ENCODE data around the gene FAR2. TPM values are rescaled to one million over a fixed set of nuclear protein-coding genes. Genes with fewer than 3 reads are reported as not detected.

FAR2 gene
- total RNA-seq, 1 donor from 2014 or later: 3.9 TPM

- no peaks in the 10 kb centered on the region for H3K79me2 ChIP-seq (ENCODE audit: insufficient read depth, low read length)
- no peak for FAIRE-seq
- TF ChIP-seq CTCF (IDR thresholded peaks at IDR 0.05; ENCODE audit: insufficient read depth, low read depth, low read length): no peak
- TF ChIP-seq EZH2 (IDR thresholded peaks at IDR 0.05; ENCODE audit: insufficient read depth, low read length): no peak
- no peaks in the 10 kb centered on the region for H3K9me3 Mint-ChIP-seq (ENCODE audit: unreplicated experiment)
- no peaks in the 10 kb centered on the region for H3K27me3 Mint-ChIP-seq (ENCODE audit: low read depth, unreplicated experiment)
- no peaks in the 10 kb centered on the region for H3K36me3 Mint-ChIP-seq (ENCODE audit: low read depth, unreplicated experiment)
- DNase-seq (ENCODE audit: low read depth): peak; percentile 52
- no peaks in the 10 kb centered on the region for H3K27me3 ChIP-seq (ENCODE audit: insufficient read depth, low read length)
- peak overlapping the region; percentile 0 for H3K27ac ChIP-seq (ENCODE audit: low read depth, low read length)
- H3K4me1 Mint-ChIP-seq (ENCODE audit: low read depth, unreplicated experiment): peaks cover 14% of the 10 kb centered on the region
- no peak overlapping the region for H3K4me3 ChIP-seq (ENCODE audit: insufficient read depth, low read depth, low read length)
- H2AFZ ChIP-seq (ENCODE audit: low read depth, low read length): no peak overlapping the region
- H4K20me1 ChIP-seq (ENCODE audit: insufficient read depth, low read length): no peaks in the 10 kb centered on the region
- no peaks in the 10 kb centered on the region for H3K9me3 ChIP-seq (ENCODE audit: insufficient read depth, low read depth, low read length)
- H3K36me3 ChIP-seq (ENCODE audit: insufficient read depth, low read length): no peaks in the 10 kb centered on the region
- no peak overlapping the region for H3K4me2 ChIP-seq (ENCODE audit: low read length)
- peaks cover 15% of the 10 kb centered on the region for H3K4me1 ChIP-seq (ENCODE audit: insufficient read depth, low read length)
- no peak overlapping the region for H3K4me3 Mint-ChIP-seq (ENCODE audit: unreplicated experiment)
- no peak overlapping the region for H3K27ac Mint-ChIP-seq (ENCODE audit: unreplicated experiment)
- no peak overlapping the region for H3K9ac ChIP-seq (ENCODE audit: low read length)
Observed at GRCh38 chr12:29278673-29279420, 129.8 kb downstream of the FAR2 start.

- no peaks in the 10 kb centered on the region for H3K27me3 ChIP-seq (ENCODE audit: insufficient read depth, low read length)
- H3K9me3 ChIP-seq (ENCODE audit: insufficient read depth, low read depth, low read length): no peaks in the 10 kb centered on the region
- peaks cover 24% of the 10 kb centered on the region for H3K4me1 ChIP-seq (ENCODE audit: insufficient read depth, low read length)
- FAIRE-seq: no peak
- H3K27ac ChIP-seq (ENCODE audit: low read depth, low read length): no peak overlapping the region
- H3K36me3 ChIP-seq (ENCODE audit: insufficient read depth, low read length): no peaks in the 10 kb centered on the region
- Mint-ChIP-seq H3K27me3 (ENCODE audit: low read depth, unreplicated experiment) (no peaks in the 10 kb centered on the region), H3K27ac (ENCODE audit: unreplicated experiment) (no peak overlapping the region), H3K9me3 (ENCODE audit: unreplicated experiment) (no peaks in the 10 kb centered on the region), H3K4me1 (ENCODE audit: low read depth, unreplicated experiment) (peaks cover 20% of the 10 kb centered on the region), H3K36me3 (ENCODE audit: low read depth, unreplicated experiment) (no peaks in the 10 kb centered on the region), H3K4me3 (ENCODE audit: unreplicated experiment) (no peak overlapping the region)
- no peak overlapping the region for H3K9ac ChIP-seq (ENCODE audit: low read length)
- H3K79me2 ChIP-seq (ENCODE audit: insufficient read depth, low read length): no peaks in the 10 kb centered on the region
- H4K20me1 ChIP-seq (ENCODE audit: insufficient read depth, low read length): no peaks in the 10 kb centered on the region
- TF ChIP-seq CTCF (IDR thresholded peaks at IDR 0.05; ENCODE audit: insufficient read depth, low read depth, low read length) (no peak), EZH2 (IDR thresholded peaks at IDR 0.05; ENCODE audit: insufficient read depth, low read length) (no peak)
- H3K4me2 ChIP-seq (ENCODE audit: low read length): no peak overlapping the region
- H2AFZ ChIP-seq (ENCODE audit: low read depth, low read length): no peak overlapping the region
- DNase-seq (ENCODE audit: low read depth): no peak
- no peak overlapping the region for H3K4me3 ChIP-seq (ENCODE audit: insufficient read depth, low read depth, low read length)
Observed at GRCh38 chr12:29281371-29282005, 132.4 kb downstream of the FAR2 start.
